Neutrophil (primary cell): ENCODE results near the gene TMEM269.

Experiments
- H3K27ac ChIP-seq: fragments of 200-600 bp; sonication (generic); 2 replicates; pipeline ENCODE4 v1.5.1; 2016; ENCODE audit warnings: mild to moderate bottlenecking, moderate library complexity
- H3K27me3 ChIP-seq: fragments of 200-600 bp; sonication (generic); 2 replicates; pipeline ENCODE4 v1.6.0; 2016; ENCODE audit warnings: mild to moderate bottlenecking
- H3K36me3 ChIP-seq: fragments of 200-600 bp; sonication (generic); 2 replicates; pipeline ENCODE4 v1.5.1; 2017
- H3K4me1 ChIP-seq, 2 experiments: fragments of 200-600 bp in 1 of 2; sonication (generic) in 1 of 2; 1 replicate in 1 of 2; 2 replicates in 1 of 2; pipeline versions ENCODE4 v1.5.1 to v1.6.1; 2013 to 2016; ENCODE audit warnings: low read depth in 1 of 2, low read length in 1 of 2, mild to moderate bottlenecking in 1 of 2, moderate library complexity in 1 of 2; ENCODE audit not compliant: control insufficient read depth in 1 of 2, insufficient read depth in 1 of 2
- H3K4me3 ChIP-seq, 2 experiments: fragments of 200-600 bp in 1 of 2; sonication (generic) in 1 of 2; 1 replicate in 1 of 2; 2 replicates in 1 of 2; pipeline ENCODE4 v1.5.1; 2013 to 2016; ENCODE audit warnings: low read depth in 1 of 2, low read length in 1 of 2, mild to moderate bottlenecking in 1 of 2, moderate library complexity in 1 of 2
- H3K9me3 ChIP-seq: fragments of 200-600 bp; sonication (generic); 2 replicates; pipeline ENCODE4 v1.5.1; 2016
- TF ChIP-seq, protein P1 (sequence below): fragments of 200-600 bp; sonication (generic); IDR thresholded peaks from 2 replicates; pipeline ENCODE4 v1.5.1; 2016; ENCODE audit warnings: antibody characterized with exemption

TMEM269 gene

DNA sequence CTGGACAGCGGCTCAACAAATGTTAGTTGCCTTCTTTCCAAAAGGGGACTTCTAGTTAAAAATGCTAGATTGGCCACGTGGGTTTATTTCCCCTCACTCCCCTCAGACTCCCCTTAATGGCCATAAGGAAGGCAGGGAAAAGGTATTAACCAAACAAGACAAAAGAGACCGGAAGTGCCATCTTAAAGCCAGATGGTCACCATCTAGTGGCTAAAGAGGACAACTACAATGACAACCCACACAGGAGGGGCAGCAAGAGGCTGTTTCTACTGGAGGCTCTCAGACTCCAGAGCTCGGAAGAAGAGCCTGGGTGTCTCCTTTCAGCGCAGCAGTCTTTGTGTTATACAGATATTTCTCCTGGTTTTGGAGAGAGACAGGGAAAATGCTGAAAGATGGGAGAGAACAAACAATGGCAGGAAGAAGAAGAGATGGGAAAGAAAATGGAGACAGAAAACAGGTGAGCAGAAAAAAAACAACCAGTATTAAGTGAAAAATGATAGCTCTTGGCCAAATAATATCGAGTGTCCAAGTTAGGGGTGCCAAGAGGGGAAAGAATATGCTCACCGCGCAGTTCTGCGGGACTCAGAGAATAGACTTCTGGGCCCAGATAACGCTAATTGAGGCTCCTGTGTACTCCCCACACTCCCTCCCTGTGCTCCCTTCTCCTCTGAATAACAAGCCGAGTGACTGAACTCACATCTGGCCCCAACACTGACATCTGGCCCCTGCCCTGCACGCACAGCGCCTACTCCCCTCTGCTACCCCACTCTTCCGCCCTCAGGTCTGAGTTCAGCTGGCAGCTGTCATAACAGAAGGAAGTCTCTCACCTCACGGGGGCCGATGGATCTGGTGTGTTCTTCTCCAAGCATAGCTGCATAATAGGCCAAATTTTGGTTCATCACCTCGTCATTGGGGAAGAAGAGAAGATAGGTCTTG is 27.6 kb upstream of the TMEM269 start:
- TF ChIP-seq, protein P1, sequence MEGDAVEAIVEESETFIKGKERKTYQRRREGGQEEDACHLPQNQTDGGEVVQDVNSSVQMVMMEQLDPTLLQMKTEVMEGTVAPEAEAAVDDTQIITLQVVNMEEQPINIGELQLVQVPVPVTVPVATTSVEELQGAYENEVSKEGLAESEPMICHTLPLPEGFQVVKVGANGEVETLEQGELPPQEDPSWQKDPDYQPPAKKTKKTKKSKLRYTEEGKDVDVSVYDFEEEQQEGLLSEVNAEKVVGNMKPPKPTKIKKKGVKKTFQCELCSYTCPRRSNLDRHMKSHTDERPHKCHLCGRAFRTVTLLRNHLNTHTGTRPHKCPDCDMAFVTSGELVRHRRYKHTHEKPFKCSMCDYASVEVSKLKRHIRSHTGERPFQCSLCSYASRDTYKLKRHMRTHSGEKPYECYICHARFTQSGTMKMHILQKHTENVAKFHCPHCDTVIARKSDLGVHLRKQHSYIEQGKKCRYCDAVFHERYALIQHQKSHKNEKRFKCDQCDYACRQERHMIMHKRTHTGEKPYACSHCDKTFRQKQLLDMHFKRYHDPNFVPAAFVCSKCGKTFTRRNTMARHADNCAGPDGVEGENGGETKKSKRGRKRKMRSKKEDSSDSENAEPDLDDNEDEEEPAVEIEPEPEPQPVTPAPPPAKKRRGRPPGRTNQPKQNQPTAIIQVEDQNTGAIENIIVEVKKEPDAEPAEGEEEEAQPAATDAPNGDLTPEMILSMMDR = peak; percentile 59
- peaks cover 59% of the 10 kb centered on the region for H3K36me3 ChIP-seq
- H3K4me1 ChIP-seq = peaks cover 0 to 5% of the 10 kb centered on the region in 2 experiments
- no peak overlapping the region for H3K4me3 ChIP-seq
- no peaks in the 10 kb centered on the region for H3K27me3 ChIP-seq
- H3K27ac ChIP-seq = no peak overlapping the region
- H3K9me3 ChIP-seq = no peaks in the 10 kb centered on the region

DNA sequence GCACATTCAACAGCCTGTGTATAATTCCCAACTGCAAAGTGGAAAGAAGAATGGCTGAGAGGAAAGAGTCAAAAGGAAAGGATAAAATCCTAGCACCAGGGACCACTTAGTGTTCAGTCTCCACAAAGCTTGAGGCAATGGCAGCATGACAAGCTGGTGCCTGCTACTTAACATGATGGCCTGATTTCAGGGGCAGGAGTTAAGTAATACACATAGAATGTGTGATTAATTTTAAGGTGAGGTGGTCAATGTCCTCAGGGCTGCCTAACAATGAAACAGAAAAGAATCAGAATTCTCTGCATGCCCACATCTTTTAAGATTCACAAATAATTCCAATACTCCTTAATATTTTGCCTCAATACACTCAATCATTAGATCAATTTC is 26.9 kb upstream of the TMEM269 start:
- H3K9me3 ChIP-seq = no peaks in the 10 kb centered on the region
- H3K4me3 ChIP-seq = no peak overlapping the region
- H3K27ac ChIP-seq = no peak overlapping the region
- peaks cover 0 to 5% of the 10 kb centered on the region in 2 experiments for H3K4me1 ChIP-seq
- TF ChIP-seq, protein P1 = no peak
- H3K36me3 ChIP-seq = peaks cover 53% of the 10 kb centered on the region
- H3K27me3 ChIP-seq = no peaks in the 10 kb centered on the region

DNA sequence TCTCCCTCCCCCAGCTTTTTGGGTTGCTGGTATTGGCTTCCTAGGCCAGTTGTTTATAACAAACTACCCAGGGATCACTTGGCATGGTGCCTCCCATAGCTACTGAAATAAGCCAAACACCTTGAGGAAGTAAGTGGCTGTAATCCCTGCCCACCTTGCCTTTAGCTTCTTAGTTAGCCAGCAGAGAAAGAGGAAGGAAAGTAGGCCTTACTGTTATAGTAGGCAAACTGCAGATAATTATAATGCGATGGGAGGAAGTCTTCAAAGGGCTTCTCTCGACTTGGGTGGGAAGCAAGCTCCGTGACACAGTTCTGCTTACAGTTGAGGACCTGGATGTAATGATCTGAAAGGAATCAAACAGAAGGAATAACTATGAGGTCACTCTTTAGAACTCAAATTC is 26.1 kb upstream of the TMEM269 start:
- no peaks in the 10 kb centered on the region for H3K9me3 ChIP-seq
- H3K27me3 ChIP-seq = no peaks in the 10 kb centered on the region
- H3K4me3 ChIP-seq = no peak overlapping the region
- H3K27ac ChIP-seq = peak overlapping the region; percentile 7
- TF ChIP-seq, protein P1 = no peak
- peaks cover 45% of the 10 kb centered on the region for H3K36me3 ChIP-seq
- peaks cover 0 to 5% of the 10 kb centered on the region in 2 experiments for H3K4me1 ChIP-seq

DNA sequence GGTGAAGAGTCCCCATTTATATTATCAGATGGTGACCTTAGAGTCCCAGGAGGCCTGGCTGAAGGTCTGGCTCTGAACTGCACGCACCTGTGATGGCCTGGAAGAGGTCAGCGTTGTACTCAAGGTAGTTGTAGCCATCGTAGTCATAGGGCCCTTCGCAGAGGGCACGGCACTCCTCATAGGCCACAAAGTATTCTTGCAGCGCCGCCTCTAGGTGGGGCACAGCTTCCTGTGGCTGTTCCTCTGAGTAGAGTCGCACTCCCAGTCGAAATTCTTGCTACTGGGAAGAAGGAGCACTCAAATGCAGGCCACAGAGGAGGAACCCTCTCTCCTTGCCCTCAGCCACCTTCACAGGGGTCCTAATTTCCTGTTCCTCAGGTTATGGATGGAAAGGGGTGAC is 25.7 kb upstream of the TMEM269 start:
- TF ChIP-seq, protein P1 = no peak
- Histone ChIP-seq H3K36me3 (peaks cover 40% of the 10 kb centered on the region), H3K27me3 (no peaks in the 10 kb centered on the region), H3K27ac (peak overlapping the region; percentile 7), H3K9me3 (no peaks in the 10 kb centered on the region), H3K4me3 (no peak overlapping the region), H3K4me1 (peaks cover 0 to 5% of the 10 kb centered on the region in 2 experiments)

DNA sequence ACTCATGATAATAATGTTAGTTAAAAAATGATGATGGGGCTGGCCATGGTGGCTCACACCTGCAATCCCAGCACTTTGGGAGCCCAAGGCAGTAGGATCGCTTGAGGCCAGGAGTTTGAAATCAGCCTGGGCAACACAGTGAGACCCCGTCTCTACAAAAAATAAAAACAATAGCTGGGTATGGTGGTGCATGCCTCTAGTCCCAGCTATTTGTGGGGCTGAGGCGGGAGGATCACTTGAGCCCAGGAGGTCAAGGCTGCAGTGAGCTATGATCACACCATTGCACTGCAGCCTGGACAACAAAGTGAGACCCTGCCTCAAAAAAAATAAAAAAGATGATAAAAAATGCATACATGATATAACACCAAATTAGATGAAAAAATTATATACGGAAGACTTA is 23.2 kb upstream of the TMEM269 start:
- TF ChIP-seq, protein P1 = no peak
- Histone ChIP-seq H3K36me3 (peaks cover 16% of the 10 kb centered on the region), H3K9me3 (no peaks in the 10 kb centered on the region), H3K27ac (no peak overlapping the region), H3K4me1 (peaks cover 19 to 22% of the 10 kb centered on the region in 2 experiments), H3K27me3 (no peaks in the 10 kb centered on the region), H3K4me3 (no peak overlapping the region)
